Transverse colon (tissue), 3 donors: ENCODE results near the gene SPIB.

Experiments
- POLR2A ChIP-seq: fragments of 450-650 bp; IDR thresholded peaks from one replicate; pipeline ENCODE4 v1.6.1; 2016; ENCODE audit warnings: antibody characterized with exemption, mild to moderate bottlenecking, moderate library complexity
- POLR2AphosphoS5 ChIP-seq, 3 donors: sonication (generic); formaldehyde crosslinking; IDR thresholded peaks; one replicate each; pipeline ENCODE4 v1.6.1; 2016; ENCODE audit warnings: antibody characterized with exemption in 3 of 3

GRCh38 chr19:50380137-50380536 is 38.6 kb upstream of the SPIB start:
- TF ChIP-seq POLR2A, result no peak
- no peak for TF ChIP-seq POLR2AphosphoS5 (IDR thresholded peaks at IDR 0.05)
